ENCODE results near the gene HSPA12A.

The HSPA12A gene

DNA sequence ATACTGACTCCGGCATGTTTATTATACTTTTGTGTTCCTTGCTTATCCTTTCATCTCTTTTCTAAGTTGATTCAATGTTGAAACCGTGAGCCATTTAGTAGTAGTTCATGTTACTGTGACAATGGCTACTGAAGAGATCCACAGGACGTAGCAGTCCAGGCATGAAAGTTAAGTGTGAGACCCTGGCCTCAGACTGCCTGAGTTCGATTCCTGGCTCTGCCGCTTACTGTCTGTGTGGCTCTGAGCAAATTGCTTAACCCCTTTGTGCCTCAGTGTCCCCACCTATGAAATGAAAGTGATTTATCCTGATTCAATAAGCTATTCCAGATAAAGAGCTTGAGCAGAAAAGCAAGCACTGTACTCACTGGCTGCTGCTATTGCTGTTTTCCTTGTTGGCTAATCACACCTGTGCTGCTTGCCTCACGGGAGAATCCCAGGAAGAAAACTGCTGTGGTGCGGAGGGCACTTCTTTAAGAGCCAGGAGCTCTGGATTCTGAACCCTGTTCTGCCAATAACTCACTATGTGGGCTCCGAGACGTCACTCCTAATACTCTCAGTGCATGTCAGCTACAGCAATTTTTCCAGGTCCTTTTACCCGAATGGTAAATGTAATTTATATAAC lies 83.2 kb downstream of the HSPA12A start:
- no peak for DNase-seq

DNA sequence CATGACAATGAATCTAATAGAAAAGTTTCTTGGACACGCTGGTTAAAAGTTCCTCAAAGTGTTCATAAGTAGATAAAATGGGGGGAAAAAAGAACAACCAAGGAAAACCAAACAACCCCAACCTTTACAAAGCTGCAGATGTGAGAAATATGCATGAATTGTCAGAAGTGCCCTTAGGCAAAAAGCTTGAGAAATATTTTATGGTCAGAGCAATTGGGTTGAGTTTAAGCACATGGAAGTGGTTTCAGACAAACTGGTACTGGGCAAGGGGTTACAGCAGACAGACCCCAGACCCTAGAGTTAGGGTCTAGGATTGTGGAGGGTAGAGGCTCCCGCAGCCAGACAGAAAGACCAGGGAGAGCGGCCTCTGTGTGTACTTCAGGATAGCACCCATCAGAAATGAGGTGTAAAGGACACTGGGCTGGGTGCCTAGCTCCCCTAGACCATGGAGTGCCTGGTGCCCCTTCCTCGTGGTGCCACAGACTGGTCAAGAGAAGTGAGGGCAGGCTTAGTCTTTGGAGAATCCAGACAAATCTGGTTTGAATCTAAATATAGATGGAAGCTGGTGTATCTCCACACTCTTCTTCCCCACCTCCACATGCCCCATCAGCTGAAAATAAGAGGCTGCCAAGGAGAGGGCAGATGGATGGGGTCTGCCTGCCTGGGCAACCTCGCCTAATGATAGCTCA lies 84.4 kb downstream of the HSPA12A start:
- DNase-seq: no peak

DNA sequence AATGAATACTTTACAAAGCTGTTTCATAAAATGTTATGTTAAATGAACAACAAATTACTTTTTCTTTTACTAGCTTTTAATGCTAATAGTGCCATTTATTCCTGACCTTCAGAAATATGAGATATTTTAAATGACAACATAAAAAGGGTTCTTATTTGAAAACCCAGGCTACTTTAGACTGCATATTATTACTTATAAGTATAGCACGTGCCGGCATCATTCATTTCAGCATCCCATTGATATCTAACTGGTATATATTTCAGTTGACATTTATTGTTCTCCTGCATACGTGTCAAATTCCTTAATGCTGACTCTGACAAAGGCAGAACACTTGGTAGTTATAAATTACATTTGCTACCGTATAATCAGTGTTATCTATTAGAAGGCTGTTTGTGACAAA lies 86.3 kb downstream of the HSPA12A start:
- no peak for DNase-seq

DNA sequence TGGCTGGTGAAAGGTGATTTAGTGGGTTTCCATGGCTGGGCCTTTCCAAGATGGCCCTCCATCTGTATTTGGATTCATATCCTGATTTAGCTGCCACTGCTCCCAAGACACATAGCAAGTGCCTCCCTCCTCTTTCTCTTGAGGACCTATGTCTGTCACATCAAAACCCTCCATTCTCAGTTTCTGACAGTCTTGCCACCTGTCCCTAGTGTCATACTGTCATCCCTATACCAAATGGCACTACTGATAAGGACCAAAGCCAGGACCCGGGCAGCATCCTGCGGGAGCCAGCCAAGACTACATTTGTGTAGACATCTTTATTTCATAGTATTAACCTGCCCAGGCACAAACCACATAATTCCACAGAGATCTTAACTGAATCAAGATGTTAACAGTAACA lies 86.8 kb downstream of the HSPA12A start:
- no peak for DNase-seq

DNA sequence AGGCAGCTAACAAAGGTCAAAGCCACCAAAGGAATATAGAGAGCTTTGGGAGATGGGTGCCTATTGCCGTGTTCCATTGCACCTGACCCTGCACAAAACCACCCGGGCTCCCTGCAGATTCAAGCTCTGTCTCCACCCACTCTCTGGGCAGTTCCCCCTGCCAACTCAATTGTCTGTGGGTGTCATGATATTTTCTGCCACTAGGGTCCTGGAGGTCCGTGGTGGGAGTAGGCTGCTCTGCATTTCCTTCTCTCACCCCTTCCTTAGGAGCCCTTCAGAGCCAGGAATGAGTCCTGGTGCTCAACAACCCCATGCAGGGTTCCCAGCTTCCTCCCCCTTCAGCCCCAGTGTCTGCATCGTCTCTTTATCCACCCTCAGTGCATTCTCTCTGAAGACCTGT lies 87.5 kb downstream of the HSPA12A start:
- no peak for DNase-seq

DNA sequence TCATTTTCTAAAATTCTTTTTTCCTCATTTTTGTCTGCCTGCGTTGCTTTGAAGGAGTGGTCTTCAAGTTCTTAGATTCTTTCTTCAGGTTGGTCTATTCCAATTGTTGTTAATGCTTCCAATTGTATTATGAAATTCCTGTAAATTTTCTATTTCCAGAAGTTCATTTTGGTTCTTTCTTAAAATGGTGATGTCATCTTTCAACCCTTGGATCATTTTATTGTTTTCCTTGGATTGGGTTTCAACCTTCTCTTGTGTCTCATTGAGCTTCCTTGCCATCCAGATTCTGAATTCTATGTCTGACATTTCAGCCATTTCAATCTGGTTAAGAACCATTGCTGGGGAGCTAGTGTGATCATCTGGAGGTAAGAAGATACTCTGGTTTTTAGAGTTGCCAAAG lies 88.5 kb downstream of the HSPA12A start:
- no peak for DNase-seq

DNA sequence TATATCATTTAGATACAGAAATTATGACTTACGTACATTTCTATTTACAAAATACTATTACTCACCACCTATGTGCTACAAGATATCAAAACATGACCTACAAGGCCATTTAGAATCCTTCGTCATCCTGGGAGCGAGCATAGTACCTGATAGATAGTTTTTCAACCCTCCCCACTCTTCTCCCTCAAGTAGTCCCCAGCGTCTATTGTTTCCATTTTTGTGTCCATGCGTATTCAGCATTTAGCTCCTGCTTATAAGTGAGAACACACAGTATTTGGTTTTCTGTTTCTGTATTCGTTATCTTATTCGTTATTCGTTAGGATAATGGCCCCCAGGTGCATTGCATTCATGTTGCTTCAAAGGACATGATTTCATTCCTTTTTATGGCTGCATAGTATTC lies 93.5 kb downstream of the HSPA12A start:
- DNase-seq: no peak

DNA sequence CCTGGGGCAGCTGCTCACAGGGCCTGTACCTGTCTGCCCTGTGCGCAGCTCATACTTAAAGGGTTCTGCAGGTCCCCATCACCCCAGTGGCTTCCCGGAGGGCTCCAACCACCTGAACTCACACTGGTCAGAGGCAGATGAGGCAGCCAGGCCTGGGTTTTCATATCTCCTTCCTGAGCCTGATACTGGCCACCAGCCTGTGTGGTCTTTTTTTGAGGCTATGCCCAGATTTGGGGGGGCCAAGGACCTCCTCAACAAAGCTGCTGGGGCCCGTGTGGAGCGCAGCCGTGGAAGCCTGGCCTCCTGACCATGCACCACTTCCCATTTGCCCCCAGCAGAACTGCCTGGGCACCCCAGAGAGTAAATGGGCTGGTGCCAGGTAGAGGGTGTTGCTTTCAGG lies 95.9 kb downstream of the HSPA12A start:
- no peak for DNase-seq

DNA sequence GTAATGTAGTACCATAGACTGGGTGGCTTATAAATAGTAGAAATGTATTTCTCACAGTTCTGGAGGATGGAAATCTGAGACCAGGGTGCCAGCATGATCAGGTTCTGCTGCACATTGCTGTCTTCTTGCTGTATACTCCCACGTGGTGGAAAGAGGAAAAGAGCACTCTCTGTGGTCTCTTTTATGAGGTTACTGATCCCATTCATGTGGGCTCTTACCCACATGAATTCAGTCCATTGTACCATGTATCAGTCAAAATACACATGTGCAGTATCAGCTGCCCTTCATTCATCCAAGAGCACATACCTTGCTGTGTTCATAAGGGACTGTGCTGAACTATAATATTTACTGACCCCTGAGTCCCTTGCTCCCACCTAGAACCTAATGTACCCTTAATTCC lies 104.5 kb downstream of the HSPA12A start:
- DNase-seq: no peak

DNA sequence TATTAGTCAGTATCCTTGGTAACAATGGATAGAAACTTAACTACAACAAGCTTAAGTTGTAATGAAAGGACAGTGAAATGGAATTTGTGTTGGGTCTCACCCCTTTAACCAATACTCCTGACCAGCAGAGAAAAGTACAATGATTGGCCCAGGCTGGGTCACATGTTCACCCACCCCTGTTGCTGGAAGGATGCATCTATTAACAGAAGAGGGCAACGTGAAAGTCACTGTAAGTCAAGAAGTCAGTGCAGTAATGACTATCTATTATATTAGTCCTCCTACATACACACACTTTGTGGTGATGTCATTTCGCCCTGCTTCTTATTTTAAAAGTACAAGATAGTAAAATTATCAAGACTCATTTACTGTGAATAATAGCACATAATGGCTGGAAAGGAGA lies 105.4 kb downstream of the HSPA12A start:
- DNase-seq: no peak

DNA sequence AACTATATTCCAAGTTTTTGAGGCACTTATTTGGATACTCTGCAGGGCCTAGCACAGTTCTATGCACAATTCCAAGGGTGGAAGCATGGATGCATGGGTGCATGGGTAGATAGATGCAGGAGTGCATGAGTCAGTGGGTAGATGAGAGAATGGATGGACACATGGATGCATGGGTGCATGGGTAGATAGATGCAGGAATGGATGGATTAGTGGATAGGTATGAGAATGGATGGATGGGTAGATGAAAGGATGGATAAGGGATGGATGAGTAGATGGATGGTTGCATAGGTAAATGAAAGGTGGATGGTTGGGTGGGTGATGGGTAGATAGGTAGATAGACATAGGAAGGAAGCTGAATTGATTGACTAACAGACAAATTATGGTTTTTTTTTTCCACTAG lies 106.0 kb downstream of the HSPA12A start:
- DNase-seq: no peak

DNA sequence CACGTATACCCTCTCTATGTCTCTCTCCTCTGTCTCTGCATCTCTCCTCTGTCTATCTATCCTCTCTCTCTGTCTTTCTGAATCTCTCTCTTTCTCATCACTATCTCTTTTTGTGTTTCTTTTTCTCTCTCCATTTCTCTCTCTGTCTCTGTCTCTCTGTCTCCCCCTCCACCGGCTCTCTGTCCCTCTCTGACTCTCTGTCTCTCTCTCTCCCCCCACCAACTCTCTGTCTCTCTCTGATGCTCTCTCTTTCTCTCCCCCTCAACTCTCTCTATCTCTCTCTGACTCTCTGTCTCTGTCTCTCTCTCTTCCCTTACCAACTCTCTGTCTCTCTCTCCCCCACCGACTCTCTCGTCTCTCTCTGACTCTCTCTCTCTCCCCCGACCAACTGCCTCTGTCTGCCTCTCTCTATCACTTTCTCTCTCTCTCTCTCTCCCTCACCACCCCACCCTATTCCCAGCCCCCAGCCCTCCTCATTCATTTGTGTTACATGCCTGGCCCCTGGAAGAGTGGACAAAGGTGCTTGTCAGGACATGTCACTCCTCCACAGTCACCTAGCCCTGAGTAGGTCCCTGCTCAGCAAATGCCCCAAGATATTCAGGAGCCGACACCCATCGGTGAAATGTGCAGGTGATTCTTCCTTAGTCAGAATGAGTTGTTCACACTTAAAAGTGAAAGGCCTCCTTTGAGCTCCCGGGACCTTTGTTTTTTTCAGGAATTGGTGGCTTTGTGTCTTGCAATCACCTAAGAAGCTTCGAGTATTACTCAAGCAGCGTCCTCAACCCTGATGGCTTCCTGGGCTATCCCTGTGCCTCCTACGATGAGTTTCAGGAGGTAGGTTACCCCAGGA lies 108.0 kb downstream of the HSPA12A start:
- no peak for DNase-seq

DNA sequence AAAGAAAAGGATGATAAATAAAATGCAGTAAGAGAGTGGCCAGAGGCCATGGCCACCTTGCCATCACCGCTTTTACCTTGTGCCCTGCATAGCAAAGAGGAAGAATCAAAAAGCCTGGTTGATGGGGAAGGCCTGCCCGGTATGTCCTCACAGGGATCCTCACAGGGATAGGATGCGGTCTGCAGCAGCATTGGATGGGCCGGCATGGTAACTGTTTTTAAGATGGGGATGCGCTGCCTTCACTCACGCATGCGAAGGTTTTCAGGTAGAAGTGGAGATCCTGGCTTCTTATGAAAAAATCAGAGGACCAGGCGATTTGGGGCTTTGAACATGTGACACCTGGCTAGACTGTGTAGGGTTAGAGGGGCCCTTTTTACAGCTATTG lies 109.2 kb downstream of the HSPA12A start:
- DNase-seq: no peak

DNA sequence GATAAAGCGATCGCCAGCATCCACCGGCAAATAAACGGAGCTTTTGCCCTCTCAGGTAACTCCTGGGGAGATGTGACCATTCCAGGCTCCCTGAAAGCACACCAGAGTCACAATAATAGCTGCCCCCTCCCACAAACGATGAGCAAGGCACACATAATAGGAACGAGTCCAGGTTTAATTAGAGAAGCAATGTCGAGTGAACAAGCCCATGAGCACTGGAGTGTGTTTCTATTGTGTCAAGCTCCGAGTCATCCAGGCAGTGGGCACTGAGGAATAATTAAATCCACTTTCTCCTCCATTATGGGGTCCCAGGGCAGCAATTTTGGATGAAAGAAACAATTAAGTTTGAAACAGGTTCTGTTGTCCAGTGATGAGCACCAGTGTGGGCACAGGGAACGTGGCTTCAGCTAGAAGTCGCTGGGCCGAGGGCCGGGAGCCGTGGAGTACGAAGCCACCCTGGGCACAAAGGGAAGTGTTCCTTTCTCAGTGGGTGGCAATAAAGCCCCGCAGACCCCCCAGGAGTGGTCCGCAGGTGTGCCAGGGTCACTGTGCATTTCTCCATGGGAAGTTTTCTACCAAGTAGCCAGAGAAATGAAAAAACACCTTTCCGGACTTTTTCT lies 109.7 kb downstream of the HSPA12A start:
- no peak for DNase-seq

DNA sequence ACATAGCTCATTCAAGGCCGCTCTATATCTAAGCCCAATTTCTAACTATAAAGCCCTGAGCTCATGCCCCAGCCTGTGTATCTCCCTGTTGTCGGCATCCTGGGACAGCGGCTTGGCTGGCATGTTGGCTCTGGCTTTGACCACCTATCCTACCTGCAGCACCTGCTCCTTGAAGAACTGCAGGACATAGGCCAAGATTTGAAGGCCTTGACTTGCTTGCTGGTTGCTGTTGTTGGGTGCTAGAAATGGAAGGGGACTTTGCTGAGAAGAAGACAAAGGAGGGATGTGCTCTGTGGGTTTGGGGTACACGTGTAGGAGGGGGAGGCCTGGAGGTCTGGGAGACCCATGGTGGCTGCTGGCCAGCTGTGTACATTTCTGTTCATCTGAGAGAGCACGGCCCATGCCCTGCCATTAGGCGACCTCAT lies 110.5 kb downstream of the HSPA12A start:
- no peak for DNase-seq

DNA sequence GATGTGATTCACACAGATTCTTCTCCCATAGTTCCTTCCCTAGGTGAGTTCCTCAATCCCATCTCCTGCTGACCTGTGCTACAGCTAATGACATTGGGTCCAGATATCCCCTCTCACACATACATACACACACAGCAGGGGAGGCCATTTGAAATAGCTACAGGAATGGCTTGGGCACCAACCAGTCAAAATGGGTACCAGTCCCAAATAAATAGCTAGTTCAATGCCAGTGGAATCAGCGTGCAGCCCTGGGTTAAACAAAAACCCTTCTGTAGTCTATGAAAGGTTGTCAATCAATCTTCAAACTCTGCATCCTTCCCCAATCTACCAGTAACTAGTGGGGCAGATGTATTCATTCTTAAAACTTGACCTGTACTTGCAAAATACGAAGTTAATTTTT lies 112.3 kb downstream of the HSPA12A start:
- no peak for DNase-seq

DNA sequence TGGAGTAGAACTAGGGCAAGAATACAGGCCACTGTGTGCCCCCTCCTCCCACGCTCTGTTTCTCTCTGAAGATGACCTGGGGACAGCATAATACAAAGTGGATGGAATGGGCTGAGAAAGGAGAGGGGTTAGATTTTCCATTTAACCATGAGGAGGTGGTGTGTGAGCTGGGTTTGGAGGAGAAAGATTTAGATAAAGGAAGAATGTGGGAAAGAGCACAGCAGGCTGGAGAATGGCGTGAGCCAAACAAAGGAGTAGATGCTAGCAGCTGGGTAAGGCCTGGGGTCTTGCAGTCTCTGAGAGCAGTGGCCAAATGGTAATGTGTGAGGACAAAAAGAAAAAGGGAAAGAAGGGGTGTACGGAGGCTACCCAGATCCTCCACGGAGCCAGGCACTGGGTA lies 113.0 kb downstream of the HSPA12A start:
- no peak for DNase-seq

DNA sequence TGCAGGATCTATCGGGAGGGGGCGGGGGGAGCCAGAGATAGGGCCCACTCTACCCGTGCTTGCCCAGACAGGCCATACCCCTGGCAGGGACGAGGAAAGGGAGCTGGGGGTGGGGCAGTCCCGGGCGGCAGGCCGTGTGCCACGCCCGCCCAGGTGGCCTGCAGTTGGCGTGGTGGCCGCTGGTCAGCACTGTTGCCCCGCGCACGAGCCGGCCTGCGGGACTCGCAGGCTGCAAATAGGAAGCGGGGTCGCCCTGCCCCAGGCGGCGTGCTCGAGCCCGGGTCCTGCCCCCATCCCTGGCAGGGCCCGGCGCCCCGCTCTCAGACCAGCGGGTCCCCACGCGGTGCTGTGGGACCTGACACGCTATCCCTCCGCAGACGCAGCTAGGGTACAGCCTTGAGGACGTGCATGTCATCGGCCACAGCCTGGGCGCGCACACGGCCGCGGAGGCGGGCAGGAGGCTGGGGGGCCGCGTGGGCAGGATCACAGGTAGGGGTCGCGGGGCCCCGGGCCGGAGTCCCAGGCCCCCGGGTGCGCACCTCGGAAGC lies 114.9 kb downstream of the HSPA12A start:
- no peak for DNase-seq

DNA sequence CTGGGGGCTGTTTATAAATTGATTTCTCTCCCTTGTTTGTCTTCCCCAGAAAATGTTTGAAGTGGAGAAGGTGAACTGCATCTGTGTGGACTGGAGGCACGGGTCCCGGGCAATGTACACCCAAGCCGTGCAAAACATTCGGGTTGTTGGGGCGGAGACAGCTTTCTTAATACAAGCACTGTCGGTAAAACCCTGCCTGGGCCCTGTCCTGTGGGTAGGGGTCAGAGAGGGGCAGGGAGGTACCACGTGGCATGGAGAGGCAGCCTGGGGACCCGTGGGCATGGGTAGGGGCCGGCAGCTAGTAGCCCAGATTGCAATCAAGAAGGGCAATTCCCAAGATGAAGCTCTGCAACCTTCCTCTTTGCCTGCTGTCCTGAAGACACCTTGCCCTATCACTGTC lies 115.6 kb downstream of the HSPA12A start:
- no peak for DNase-seq

DNA sequence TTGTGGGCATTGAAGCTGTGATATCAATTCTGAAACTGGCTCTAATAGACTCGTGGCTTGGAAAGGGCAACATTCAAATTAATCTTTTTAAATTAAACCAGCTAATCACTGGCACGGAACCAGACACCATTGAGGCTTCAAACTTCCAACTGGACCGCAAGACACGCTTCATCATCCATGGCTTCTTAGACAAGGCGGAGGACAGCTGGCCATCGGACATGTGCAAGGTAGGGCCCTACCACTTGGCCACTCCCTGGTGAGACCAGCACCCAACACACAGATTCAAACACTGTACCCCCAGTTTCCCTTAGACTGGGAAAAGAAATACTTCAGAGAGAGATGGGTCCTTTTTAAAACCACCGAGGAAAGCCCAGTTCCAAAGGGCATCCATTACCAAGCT lies 116.5 kb downstream of the HSPA12A start:
- DNase-seq: no peak

DNA sequence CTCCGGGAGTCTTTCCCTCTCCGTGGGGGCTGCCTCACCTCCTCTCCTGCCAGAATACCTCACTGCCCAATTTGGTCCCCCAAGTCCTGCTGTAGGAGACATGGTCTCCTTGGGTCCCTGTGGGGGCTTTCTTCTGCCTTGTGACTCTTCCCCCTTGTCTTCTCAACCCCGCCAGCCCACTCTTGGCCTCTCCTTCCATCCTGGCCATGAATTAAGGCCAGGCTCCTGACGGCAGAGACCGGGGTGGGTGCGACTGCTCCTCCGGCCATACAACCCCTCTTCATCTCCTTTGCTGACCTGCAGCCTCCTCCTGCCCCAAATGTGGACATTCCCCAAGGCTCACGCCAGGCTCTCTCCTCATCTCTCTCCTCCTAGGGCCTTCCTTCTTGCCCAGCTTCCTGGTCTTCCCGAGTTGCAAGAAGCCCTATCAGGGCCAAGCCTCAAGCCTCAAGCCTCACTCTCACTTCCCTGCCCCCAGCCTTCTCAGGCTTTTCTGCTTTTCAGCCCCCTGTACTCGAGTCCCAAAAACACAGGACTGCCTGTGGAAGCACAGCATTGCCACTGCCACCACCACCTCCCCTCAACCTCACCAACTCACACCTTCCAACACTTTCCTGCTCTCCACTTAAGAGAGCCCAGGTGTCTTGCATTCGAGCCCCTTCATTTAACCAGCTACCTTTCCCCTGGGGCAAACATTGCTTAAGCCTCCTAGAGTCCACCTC lies 120.3 kb downstream of the HSPA12A start:
- no peak for DNase-seq

DNA sequence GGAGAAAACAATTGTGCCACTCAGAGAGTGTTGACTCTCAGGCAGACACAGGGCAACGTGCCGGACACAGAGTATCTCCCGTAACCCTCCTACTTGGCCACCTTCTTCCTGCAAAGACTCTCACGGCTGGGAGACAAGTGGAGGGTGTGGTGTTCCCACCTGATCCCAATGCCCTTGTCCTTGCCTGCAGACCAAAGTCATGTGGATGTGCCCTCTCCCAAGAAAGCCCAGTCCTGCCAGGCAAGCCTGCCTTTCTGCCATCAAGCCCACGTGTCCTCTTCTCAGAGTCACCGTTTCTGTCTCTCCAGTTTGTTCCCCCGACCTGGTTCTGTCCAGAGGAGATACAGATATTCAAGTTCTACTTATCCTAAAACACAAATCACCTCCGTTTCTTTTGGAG lies 120.9 kb downstream of the HSPA12A start:
- DNase-seq: no peak

Measured in GF-D8 (cell line).